ENCODE results near the gene FARS2. TPM values are rescaled to one million over a fixed set of nuclear protein-coding genes. Genes with fewer than 3 reads are reported as not detected.

The FARS2 gene
- total and polyA plus RNA-seq, 4 donors = 9.2 to 31.4 (median 19.4) TPM

DNA sequence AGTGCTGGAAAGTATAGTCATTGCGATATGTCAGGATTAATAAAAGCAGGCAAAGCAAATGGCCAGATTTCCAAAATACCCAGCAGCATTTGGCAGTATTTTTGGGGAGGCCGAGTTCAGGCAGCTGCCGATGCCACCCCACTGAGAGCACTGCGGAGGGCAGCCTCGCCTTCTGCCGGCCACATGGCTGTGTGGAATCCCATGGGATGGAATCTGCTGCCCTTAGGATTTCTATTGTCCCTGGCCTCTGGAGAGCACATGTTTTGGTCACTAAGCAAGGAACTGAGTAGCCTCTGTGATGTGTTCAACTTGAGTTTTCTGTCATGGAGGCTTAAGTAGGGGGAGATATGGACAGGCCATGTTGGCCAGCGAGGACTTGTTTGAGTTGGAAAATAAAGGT, 123.0 kb downstream of the FARS2 start:
- Histone ChIP-seq H3K27me3 (ENCODE audit: control insufficient read depth in 3 of 3, insufficient read depth in 3 of 3, low read length in 2 of 3) (no peaks in the 10 kb centered on the region), H3K4me1 (ENCODE audit: control insufficient read depth in 5 of 5, insufficient read depth in 5 of 5, low read length in 5 of 5) (no peaks in the 10 kb centered on the region), H3K4me3 (no peak overlapping the region), H3K36me3 (ENCODE audit: control insufficient read depth in 4 of 4, insufficient read depth in 4 of 4, low read length in 4 of 4) (no peaks in the 10 kb centered on the region), H3K9me3 (ENCODE audit: control insufficient read depth in 4 of 4, insufficient read depth in 3 of 4, low read length in 3 of 4) (no peaks in the 10 kb centered on the region), H3K9ac (ENCODE audit: insufficient read depth in 1 of 2, low read length in 2 of 2) (no peak overlapping the region), H3K27ac (ENCODE audit: low read depth in 1 of 2, low read length in 1 of 2) (no peak overlapping the region)
- 88 to 95% methylated on average over 7 of the region's 7 CpGs for whole genome bisulfite sequencing, 2 donors
- DNase-seq (no peak), ATAC-seq (ENCODE audit: insufficient read depth, low FRiP score) (no peak)
- TF ChIP-seq, protein P1, sequence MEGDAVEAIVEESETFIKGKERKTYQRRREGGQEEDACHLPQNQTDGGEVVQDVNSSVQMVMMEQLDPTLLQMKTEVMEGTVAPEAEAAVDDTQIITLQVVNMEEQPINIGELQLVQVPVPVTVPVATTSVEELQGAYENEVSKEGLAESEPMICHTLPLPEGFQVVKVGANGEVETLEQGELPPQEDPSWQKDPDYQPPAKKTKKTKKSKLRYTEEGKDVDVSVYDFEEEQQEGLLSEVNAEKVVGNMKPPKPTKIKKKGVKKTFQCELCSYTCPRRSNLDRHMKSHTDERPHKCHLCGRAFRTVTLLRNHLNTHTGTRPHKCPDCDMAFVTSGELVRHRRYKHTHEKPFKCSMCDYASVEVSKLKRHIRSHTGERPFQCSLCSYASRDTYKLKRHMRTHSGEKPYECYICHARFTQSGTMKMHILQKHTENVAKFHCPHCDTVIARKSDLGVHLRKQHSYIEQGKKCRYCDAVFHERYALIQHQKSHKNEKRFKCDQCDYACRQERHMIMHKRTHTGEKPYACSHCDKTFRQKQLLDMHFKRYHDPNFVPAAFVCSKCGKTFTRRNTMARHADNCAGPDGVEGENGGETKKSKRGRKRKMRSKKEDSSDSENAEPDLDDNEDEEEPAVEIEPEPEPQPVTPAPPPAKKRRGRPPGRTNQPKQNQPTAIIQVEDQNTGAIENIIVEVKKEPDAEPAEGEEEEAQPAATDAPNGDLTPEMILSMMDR (IDR thresholded peaks at IDR 0.05; ENCODE audit: control extremely low read depth, extremely low read depth) = no peak

DNA sequence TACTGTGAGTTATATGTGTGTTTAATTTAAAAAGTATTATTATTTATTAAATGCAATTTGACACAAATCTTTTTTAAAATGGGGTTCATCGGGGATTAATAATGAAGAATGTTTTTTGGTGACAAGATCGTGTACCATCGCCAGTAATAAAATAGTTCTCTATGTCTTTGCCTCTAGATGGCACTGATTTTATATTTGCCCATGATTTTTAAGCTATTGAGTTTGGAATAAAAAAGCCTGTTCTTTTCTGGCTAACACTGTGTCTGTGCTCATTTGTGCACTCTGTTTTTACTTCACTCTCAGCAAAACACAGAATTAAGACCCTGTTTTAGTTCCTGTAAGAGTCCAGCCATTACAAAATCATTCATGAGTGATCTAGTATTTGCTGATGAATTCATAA, 127.0 kb downstream of the FARS2 start:
- Histone ChIP-seq H3K27ac (ENCODE audit: low read depth in 1 of 2, low read length in 1 of 2) (no peak overlapping the region), H3K9ac (ENCODE audit: insufficient read depth in 1 of 2, low read length in 2 of 2) (no peak overlapping the region), H3K4me1 (ENCODE audit: control insufficient read depth in 5 of 5, insufficient read depth in 5 of 5, low read length in 5 of 5) (peaks cover 0 to 3% (median 0%) of the 10 kb centered on the region in 5 donors), H3K4me3 (no peak overlapping the region), H3K36me3 (ENCODE audit: control insufficient read depth in 4 of 4, insufficient read depth in 4 of 4, low read length in 4 of 4) (no peaks in the 10 kb centered on the region), H3K27me3 (ENCODE audit: control insufficient read depth in 3 of 3, insufficient read depth in 3 of 3, low read length in 2 of 3) (no peaks in the 10 kb centered on the region), H3K9me3 (ENCODE audit: control insufficient read depth in 4 of 4, insufficient read depth in 3 of 4, low read length in 3 of 4) (no peaks in the 10 kb centered on the region)
- ATAC-seq (ENCODE audit: insufficient read depth, low FRiP score) (no peak), DNase-seq (no peak)
- WGBS, 2 donors = 94 to 96% methylated on average over 3 of the region's 3 CpGs
- TF ChIP-seq, protein P1 (IDR thresholded peaks at IDR 0.05; ENCODE audit: control extremely low read depth, extremely low read depth) = no peak

DNA sequence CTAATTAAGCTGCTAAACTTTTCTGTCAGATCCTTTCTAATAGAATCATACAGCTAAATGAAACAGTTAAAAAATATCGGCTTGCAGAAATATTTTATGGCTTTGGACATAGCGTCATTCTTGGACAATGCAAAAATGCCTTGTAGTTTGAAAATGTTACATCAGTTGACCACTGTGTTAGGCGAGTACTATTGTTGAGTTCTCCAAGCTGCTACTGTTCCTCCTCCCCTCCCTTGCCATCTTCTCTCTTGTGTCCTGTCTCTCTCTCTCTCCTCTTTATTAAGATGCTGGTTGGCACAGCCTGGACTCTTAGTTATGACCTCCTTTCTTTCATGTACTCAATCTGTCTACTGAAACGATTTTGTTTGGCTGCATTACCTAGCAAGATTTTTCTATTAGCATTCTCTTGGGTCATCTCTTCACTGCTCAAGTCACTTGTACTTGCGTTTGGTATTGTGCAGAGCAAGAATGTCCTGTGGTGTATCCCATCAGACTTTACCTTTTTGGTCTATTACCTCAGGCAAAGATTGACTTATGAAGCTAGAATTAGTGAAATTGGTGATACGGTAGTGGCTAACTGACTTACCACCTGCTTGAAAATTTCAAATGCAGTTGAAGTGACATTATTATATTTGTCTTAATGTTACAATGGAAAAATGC, 127.9 kb downstream of the FARS2 start:
- peaks cover 0 to 3% (median 0%) of the 10 kb centered on the region in 5 donors for H3K4me1 ChIP-seq (ENCODE audit: control insufficient read depth in 5 of 5, insufficient read depth in 5 of 5, low read length in 5 of 5)
- WGBS, 2 donors = 69 to 81% methylated on average over 6 of the region's 6 CpGs
- no peak for DNase-seq

More for the DNA sequence above, 127.9 kb downstream of the FARS2 start:
- Histone ChIP-seq H3K9me3 (ENCODE audit: control insufficient read depth in 4 of 4, insufficient read depth in 3 of 4, low read length in 3 of 4) (no peaks in the 10 kb centered on the region), H3K36me3 (ENCODE audit: control insufficient read depth in 4 of 4, insufficient read depth in 4 of 4, low read length in 4 of 4) (no peaks in the 10 kb centered on the region), H3K9ac (ENCODE audit: insufficient read depth in 1 of 2, low read length in 2 of 2) (no peak overlapping the region), H3K27ac (ENCODE audit: low read depth in 1 of 2, low read length in 1 of 2) (no peak overlapping the region), H3K4me3 (no peak overlapping the region), H3K27me3 (ENCODE audit: control insufficient read depth in 3 of 3, insufficient read depth in 3 of 3, low read length in 2 of 3) (no peaks in the 10 kb centered on the region)
- ATAC-seq (ENCODE audit: insufficient read depth, low FRiP score) = no peak
- TF ChIP-seq, protein P1 (IDR thresholded peaks at IDR 0.05; ENCODE audit: control extremely low read depth, extremely low read depth) = no peak
